GM21423 (cell line): ENCODE data around the gene IGFBP2.

Experiments used
- ATAC-seq: cut with Tn5 transposase; IDR thresholded peaks from one replicate; pipeline ENCODE4 v1.9.1; 2021; ENCODE audit warnings: mild to moderate bottlenecking, moderate library complexity; ENCODE audit not compliant: unreplicated experiment

Gene IGFBP2

DNA sequence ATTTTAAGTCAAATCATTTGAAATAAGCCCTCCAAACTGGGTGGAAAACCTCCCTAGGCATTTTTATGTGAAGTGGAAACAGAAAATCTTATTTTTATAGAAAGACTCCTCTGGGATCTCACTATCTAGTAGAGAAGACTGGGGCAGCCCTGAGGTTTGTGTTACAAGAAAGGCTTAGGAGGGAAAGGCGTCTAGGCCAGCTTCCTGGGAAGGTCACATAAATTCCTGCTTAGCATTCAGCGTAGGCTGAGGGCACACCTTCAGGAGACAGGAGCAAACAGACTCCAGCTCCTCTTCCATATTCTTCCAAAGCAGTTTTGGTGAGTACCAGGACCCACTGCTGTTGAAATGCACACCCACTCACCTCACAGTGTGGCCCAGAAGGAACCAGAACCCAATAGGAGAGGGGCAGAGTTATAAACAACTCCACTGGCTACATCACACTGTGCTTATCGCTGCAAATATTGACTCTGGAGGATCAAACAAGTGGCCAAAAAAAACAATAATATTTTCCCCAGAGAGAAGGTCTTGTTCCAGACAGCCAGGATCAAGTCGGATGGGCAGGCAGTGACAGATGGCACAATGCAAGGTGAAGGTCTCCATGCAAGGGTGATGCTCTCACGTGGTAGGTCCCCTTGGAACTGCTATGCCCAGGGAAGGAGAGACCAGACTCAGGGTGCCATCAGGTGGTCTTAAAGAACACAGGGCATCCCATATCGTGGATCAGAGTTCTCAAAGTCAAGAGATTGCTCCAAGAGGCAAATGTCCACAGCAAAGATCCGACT, 17.7 kb upstream of the IGFBP2 start:
- ATAC-seq: no peak

DNA sequence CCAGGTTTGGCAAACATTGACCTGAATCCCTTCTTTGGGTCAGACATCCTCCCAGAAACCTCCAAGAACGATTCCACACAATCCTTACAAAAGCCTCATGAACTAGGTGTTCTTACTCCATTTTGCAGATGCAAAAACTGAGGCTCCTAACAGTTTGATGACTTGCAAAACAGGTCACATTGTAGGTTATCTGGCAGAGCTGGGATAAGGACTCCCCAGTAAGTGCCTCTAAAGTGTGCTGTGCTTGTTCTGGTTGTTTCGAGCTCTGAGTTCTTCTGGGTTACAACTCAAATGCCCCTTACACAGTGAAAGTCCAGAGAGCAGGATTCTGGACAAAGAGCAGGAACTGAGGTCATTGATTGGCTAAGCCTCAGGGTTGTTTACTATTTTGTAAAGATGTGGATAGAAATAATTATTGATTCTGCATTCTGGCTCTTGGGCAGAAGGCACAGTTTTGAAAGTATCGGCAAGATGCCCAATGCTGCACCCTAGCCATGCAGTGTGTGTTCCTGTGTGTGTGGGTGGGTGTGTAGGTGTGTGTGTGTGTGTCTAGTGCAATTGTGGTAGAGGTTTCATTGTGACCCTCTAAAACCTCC, 17.0 kb upstream of the IGFBP2 start:
- ATAC-seq: no peak

DNA sequence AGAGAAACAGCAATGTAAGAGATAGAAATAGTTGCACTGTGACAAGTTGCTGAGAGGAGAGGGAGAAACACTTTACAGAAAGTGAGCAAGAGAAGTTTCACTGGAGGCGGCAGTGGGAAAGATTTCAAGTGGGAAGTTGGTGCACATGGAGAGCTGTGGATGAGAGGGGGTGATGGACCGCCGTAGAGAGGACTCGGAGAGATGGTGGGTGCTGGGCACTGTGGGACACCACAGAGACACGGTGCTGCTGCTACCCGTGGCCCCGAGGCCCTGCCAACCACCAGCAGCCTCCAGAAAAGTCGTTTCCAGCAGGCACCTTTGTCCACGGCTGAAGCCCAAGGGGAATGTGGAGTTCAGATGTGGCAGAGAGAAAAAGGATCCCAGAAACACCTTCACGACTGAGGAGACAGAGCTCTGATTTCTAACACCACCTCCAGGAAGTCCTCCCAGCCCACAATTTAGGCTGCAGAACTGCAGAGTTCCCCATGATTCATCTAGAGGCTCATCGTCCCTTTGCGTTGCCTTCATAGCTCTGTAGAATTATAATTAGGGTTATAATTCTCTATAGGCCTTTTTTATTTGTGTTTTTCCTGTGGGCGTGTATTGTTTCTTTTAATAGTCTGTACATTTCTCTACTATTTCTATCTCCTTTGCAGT, 15.9 kb upstream of the IGFBP2 start:
- ATAC-seq: no peak

DNA sequence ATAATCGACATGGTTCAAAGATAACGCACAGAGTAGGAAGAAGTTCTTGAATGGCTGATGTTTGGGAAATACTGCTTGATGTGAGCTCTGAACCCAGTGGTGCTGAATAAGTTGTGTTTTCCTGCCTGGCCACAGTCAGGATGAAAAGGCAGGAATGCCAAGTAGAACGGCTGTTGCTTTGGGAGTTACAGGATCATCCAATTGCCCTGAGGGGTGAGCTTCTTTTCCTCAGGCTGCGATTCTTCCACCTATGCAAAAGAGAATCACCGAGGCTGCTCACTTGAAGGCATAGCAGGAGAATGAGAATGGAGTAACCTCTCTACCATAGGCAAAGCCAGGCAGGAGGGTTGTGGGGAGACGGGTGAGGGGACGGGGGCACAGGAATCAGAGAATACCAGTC, 14.4 kb upstream of the IGFBP2 start:
- no peak for ATAC-seq

DNA sequence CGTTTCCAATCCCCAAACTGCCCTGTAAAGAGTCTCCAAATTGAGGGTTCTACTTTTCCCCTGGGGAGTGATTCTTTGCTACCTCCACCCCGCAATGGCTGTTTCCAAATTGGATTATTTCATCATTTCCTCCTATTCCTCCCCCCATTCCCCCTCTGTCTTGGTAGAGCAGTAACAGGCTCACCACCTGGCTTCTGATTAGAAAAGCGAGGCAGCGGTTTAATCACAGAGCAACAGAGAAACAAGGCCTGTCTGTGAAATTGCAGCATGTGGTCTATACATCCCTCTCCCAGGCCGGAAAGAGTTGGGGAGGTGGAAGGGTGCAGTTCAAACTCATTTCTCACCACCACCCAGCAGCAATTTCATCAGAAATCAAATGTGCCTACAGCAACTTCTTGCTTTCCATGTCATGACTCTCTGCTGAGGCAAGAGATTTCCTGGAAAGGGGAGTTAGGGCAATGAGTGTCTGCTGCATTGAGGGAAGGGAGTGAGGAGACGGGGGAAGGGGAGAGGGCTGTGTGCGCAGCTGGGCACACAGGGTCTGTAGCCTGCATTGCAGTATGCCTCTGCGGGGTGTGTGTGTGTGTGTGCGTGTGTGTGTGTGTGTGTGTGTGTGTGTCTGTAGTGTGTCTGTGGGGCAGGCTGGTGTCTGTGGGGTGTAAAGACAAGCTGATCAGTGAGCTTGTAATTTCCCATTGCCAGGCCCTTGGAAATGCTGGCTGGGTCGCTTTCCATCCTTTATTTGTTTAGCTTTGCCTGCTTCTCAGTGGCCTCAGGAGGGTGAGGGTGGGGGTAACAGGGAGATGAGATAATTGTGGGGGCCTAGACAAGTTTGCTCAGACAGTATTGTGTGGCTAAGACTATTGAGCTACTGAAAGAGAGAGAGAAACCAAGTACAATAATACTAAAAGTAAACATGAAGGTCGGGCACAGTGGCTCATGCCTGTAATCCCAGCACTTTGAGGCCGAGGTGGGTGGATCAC, 13.5 kb upstream of the IGFBP2 start:
- no peak for ATAC-seq

DNA sequence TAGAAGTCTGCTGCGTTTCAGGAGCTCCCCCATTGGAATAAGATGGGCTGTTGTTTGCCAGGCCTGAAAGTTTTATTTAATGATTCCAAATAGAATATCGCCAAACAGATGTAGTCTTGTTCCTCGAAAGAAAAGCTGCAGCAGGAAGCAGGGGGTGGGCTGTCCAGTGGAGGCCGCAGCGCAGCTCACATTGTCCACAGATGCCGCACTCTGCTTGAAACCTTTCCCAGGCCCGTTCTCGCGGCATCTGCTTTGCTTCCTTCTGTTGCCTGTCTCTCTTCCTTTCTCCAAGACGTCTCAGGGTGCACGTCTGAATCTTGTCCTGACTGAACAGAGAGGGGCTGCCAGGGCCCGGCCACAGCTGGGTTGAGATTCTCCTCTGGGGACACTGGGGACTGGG, 12.4 kb upstream of the IGFBP2 start:
- no peak for ATAC-seq

DNA sequence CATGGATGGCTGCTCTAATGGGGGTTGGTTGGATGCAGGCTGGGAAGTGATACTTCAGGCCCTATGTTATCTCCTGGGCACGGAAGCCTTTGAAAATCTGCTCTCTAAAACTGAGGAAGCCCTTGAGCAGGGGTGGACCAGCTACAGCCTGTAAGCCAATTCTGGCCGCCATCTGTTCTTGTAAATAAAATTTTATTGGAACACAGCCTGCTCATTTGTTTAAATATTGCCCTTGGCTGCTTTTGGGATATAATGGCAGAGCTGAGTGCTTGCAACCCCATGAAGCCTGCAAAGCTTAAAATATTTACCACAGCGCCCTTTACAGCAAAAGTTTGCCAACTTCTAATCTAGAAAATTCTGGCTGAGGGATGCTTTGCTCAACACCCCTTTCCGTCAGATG, 11.9 kb upstream of the IGFBP2 start:
- no peak for ATAC-seq

DNA sequence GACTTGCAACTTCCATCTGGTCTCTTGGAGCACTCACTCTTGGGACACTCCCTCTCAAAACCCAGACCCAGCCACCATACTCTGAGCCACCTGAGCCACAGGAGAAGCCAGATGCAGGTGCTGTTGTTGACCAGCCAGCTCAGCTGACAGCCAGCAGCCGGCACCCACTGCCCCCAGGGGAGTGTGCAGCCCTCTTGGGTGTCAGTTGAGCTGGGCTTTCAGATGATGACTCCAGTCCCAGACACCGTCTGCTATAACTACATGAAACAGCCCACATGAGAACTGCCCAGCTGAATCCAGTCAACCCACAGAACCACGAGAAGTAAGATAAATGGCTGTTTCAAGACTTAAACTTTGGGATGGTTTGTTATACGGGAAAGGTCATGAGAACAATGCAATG, 10.7 kb upstream of the IGFBP2 start:
- no peak for ATAC-seq

DNA sequence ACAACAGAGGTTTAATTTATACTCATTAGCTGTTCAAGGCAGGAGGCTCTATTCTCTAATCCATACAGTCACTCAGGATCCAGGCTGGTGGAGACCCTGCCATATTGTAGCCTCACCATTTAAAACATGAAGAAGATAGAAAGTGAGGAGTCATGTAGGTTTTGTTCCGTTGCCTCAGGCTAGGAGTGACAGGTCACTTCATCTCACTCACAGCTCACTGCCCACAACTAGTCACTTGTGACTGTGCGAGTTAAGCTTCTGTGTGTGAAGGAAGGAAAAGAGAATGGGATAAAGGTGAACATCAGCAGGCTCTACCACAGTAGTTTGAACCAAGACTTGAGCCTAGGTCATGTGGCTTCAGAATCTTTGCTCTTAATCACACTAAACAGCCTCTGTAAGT, 9.0 kb upstream of the IGFBP2 start:
- ATAC-seq: no peak

DNA sequence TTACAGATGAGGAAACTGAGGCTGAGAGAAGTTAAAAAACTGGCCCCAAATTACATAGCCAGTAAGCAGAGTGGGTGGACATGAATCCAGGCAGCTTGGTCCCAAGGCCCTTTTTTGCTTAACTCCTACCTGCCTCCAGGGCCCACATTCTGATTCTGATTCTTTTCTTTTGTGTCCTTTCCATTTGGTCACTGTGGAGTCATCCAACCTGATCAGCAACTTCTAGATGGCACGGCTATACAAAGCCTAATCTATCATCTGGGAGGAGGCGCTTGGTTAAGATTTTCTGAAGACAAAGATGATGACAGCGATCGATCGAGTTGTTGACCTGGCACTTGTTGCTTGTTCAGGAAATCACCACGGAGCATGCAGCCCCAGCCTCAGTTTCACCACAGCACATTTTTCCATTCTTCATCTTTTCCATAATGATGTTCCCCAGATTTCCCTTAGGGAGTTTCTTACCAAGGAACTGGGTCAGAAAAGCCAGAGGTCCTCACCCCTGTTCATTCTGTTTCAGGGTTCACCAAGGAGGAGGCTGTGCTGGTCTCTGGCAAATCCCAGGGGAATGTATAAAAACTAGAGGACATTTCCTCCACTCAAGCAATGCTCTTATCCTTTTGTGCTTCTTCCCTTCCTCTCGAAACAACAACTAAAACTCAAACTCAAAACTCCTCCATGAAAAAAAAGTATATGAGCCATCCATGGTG, 6.9 kb upstream of the IGFBP2 start:
- ATAC-seq: no peak

DNA sequence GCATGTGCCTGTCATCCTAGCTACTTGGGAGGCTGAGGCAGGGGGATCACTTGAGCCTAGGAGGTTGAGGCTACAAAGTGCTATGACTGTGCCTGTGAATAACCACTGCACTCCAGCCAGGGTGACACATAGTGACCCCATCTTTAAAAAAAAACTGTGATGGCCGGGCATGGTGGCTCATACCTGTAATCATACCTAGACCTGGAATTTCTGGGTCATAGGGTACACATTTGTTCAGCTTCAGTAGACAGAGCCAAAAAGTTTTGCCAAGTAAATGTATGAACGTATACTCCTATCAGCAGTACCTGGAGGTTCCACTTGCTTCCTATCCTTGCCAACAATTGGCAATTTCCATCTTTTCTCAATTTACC, 6.4 kb upstream of the IGFBP2 start:
- ATAC-seq: no peak

DNA sequence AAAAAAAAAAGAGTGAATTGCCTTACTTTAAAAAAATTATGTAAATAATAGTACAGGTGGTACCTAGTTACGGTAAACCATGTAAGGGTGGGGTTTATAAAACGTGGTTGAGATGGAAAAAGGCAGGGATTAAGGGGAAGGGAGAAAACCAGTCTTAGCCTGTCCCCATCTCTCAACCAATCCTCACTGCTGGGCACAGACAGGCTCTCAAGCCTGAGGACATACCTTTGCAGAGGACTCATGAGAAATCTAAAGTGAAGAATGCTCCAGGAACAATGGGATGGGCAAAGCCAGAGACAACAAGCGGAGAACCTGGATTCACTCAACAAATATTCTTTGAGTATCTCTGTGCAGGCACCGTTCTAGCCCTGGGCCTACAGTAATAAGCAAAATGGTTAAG, 3.4 kb upstream of the IGFBP2 start:
- no peak for ATAC-seq

DNA sequence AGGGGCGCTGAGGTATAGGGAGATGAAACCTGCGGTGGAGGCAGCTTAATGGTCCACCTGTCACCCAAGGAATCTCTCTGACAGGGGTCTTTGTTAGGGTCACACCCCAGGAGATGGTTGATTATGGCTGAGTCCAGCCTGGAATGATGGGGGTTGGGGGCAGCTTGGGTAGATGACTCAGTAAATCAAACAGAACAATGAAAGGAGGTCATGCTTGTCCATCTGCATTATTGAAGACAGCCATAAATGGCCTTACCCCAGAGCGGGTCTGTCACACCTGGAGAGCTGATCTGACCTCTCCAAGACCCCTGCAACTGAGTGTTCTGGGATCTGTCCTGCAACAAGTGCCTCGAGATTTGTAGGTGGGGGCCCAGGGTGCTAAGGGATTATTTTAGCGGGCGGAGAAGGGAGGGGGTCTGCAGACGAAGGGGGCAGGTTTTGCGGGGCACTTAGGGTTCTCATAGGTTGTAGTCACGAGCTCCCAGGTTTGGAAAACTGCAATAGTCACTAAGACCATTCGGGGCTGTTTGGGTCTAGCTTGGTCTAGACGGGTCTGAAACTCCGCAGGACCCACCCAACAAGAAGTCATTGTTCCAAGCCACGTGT, 771 bp upstream of the IGFBP2 start:
- no peak for ATAC-seq

DNA sequence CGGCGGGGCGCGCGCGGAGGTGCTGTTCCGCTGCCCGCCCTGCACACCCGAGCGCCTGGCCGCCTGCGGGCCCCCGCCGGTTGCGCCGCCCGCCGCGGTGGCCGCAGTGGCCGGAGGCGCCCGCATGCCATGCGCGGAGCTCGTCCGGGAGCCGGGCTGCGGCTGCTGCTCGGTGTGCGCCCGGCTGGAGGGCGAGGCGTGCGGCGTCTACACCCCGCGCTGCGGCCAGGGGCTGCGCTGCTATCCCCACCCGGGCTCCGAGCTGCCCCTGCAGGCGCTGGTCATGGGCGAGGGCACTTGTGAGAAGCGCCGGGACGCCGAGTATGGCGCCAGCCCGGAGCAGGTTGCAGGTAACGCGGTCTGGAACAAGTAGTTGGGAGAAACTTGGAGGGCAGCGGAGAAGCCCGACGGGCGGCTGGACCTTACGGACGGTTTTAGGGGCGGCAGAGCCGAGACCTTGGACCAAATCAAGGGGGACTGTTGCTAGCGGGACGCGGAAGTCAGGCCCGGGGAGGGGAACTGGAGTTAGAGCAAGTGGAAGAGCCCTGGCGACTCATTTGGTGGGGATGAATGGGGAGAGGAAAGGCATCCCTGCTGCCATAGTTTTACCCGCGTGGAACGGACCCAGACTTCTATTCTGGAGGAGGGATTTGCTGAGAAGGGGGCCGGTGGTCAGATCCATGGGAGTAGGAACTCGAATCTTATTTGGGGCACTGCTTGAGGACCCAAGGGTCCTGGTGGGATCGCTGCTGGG, 573 bp downstream of the IGFBP2 start:
- ATAC-seq: no peak

DNA sequence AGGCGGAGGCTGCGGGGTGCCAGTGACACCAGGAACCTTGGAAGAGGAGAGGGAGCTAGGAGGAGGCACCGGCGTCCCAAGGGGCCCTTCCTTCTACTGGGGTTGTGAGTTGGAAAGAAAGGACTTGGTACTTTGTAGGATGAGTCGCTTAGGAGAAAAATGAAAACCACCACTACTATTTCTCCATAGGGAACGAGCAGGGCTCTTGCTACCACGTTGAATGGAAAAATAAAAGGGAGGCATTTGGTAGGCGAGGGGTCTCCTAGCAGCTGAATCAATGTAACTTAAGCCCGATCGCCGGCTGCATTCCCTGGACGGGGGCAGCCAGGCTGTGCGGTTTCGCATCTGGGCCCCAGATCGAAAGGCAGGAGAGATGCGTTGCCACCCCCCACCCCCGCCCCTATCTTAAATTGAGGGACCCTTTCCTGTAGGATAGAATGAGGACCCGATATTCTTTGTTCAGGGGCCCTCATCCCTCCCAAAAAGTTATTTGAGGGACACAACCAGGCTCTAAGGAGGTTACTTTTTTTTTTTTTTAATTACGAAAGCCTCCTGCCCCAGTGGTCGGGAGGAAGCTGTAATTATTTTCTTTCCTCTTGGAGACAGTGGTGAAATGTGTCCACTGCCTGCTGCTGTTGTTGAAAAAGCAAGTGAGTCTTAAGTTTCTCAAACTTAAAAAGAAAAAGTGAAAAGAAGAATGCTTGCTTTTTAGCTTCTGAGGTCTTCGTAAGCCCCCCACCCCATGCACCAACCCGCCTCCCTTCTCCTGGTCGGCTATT, 1.3 kb downstream of the IGFBP2 start:
- ATAC-seq: no peak

DNA sequence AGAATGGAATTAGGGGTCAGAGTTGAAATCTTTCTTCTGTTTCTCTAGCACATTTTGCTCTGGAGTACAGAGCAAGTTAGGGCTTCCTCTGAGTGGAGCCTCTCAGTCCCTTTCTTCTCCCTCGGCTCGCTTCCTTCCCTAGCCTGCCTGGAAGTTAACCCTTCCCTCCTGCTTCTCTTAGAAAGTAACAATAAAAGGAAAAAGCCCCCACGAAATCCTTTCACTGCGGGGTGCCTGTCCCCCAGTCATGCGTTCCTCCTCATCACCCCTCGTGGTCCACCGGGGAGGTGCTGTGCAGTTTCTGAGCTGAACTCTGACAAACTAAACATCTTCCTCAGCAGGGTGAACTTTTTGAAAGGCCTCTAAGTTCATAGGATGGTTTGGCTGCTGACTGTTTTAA, 2.0 kb downstream of the IGFBP2 start:
- no peak for ATAC-seq

DNA sequence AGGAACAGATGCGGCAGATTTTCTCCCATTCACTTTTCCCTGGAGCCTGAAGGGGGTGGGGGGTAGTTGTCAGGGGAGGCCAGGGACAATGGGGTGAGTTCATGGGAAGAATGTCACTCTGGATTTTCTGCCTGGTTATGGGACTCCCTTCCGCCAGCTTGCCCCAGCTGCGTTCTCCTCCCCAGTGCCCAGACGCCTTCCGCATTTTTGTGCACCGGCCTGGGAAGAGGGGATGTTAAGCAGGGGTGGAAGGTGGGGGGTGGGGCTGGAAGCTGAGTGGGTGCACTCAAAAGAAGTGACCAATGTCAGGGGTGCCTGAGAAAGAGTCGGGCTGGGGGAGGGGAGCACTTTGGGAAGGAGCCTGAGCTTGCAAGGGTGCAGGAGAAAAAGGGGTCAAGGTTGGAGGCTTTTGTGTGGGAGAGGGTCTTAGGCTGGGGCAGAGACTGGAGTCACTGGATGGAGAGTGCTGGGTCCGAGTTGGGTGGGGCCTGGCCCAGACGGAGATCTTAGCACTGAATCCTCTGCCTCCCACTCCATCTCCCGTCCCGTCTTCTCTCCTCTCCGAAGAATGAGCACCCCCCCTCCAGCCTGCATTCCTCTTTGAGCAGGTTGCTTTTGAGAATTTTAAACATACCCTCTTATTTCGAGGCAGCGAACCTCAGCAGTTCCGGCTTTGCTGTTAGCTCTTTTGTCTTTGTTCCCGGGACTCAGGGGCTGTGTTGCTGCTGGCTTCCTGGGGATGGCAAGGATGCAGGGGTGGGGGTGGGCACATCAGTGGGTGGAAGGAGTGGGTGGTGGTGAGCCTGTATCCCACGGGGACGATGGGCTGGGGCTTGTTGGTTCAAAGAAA, 2.7 kb downstream of the IGFBP2 start:
- ATAC-seq: no peak
